NCI-H1694 (cell line): ENCODE data around the gene MTFP1.
A peak's percentile ranks its signal among the peaks of the same experiment; 100 is the strongest.
"Not testable (repeated sequence)": the region's sequence is repeated elsewhere in the genome, so short reads cannot be mapped to it uniquely, and the experiment has no call there.

Experiments used
- DNase-seq: peaks from one replicate; lab custom pipeline; 2025; lab: John Stamatoyannopoulos, UW

The MTFP1 gene, protein sequence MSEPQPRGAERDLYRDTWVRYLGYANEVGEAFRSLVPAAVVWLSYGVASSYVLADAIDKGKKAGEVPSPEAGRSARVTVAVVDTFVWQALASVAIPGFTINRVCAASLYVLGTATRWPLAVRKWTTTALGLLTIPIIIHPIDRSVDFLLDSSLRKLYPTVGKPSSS

DNA sequence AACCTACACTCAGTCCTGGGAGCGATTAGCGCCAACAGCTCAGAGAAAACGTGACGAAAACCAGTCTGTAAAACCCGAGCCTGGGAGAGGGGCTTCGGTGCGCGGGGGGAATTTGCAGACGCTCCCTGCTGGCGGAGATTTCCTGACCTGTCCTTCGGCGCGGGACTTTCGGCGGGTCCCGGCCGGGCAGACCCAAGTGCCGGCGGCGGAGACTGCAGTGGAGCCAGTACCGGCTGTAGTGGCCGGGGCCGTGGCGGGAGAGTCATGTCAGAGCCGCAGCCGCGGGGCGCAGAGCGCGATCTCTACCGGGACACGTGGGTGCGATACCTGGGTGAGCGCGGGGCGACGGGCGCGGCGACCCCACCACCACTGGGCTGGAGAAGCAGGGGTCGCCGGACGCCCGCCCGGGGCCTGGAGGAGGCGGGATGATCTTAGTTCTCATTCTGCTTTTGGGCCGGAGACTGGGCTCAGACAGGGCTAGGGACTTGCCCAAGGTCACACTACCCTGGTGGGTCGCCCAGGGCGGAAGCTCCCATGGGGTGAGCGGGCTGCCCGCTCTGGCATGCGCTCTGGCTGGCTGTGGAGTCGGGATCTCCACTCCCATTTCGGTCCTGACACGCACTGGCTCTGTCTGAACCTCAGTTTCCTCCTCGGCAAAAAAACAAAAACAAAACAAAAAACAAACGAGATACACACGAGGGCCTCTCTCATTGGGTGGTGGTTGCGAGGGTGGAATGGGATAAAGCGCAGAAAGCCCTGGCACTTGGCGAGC is at the start of gene MTFP1:
Gene MTFP1, plus strand, starts transcription at position 153 of the 772 bp plus-strand sequence. Its CDS starts 112 bp downstream, at position 265.
- DNase-seq, result peak; percentile 41

DNA sequence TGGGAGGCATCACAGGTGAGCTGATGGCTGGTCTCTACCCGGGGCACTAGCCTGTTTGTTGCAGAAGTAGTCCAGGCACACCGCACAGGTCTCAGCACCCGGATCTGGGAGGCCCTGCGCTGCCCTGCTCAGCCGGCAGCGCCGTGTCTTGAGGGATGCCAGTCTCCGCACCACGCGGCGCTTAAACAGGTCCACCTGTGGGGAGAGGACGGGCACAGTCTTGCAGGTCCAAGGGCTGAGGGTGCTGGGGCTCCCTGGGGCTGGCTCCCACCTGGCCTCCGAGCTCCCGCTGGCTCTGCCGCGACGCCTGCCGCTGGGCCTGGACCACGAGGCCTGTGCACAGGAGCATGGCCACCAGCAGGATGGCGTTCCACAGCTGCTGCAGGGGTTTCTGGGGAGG is 45.6 kb upstream of the MTFP1 start:
- no peak for DNase-seq

DNA sequence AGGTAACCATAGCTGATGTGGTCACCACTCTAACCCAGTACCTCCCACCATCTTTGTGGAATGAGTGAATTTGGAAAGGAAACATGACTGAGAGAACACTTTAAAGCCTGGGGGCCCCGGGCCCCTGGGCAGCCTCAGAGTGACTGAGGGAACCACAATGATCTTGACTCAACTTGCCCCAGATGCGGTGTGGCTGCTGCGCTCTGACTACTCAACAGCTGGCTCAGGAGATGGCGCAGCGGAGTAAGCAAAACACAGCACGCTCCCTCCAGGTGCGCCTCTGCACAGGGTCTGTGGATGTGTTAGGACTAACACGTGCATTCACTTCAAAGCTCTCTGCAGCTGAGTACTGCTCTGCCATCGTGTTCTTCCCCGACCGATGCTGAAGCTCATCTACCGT is 44.3 kb upstream of the MTFP1 start:
- no peak for DNase-seq

DNA sequence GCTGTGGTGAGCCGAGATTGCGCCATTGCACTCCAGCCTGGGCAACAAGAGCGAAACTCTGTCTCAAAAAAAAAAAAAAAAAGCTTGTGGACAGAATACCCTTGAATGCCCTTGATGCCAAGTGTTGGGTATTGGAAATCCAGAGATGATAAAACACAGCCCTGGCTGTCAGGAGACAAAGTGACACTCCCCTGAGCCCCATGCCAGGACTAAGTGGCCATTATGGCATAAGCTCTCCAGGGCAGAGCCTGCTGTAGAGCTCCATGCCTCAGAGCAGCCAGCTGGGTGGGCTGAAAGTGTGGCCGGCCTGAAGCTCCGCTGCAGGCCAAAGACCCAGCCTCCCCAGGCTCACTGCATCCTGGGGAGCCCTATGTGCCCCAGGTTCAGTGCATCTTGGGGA is 43.2 kb upstream of the MTFP1 start:
- no peak for DNase-seq

DNA sequence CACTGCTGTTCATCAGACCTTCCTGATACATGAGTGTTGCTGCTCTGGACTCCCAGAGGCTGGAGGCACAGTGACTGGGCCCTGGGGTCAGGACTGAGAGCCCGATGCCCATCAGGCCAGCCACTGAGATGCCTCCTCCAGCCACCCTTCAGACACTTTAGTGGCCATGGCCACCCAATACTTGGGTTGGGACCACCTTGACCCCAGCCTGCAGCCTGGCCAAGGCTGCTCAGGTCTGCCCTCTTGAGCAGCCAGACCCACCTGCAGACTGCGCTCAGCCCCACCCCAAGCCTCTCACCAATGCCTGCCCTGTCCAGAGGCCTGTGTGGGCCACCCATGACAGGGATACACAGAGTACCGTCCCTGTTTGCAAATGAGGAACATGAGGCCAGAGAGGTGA is 42.5 kb upstream of the MTFP1 start:
- no peak for DNase-seq

DNA sequence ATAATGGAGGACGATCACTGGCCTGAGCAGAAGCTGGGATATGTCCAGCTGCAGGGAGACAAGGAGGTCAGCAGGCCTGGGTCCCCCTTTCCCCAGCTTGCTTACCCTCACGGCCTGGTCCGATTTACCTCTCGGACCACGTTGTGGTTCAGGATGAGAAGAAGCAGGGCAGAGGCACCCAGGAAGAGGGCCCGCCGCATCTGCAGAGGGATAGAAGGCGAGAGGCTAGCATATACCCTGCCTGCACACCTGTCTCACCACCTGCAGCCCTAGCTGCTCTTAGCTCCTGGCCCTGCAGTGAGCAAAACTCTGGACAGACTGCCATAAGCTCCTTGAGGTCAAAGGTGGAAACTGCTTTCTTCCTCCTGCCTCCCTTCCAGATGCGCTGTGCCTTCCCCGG is 39.6 kb upstream of the MTFP1 start:
- no peak for DNase-seq

DNA sequence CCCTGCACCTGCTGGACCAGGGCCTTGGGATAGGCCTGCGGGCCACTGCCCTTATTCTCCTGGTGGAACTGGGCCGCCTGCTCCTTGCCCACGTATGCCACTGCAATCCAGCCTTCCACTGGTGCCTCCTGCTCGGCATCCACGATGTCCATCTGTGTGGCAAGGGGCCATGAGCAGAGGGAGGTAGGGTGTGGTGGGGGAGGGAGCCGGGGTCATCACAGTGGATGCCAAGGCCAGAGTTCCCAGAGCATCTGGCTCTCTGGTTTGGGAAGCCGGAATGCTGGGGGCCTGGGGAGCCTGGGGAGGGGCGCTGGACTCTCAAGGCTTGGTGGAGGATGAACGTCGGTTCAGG is 39.0 kb upstream of the MTFP1 start:
- DNase-seq, result no peak

DNA sequence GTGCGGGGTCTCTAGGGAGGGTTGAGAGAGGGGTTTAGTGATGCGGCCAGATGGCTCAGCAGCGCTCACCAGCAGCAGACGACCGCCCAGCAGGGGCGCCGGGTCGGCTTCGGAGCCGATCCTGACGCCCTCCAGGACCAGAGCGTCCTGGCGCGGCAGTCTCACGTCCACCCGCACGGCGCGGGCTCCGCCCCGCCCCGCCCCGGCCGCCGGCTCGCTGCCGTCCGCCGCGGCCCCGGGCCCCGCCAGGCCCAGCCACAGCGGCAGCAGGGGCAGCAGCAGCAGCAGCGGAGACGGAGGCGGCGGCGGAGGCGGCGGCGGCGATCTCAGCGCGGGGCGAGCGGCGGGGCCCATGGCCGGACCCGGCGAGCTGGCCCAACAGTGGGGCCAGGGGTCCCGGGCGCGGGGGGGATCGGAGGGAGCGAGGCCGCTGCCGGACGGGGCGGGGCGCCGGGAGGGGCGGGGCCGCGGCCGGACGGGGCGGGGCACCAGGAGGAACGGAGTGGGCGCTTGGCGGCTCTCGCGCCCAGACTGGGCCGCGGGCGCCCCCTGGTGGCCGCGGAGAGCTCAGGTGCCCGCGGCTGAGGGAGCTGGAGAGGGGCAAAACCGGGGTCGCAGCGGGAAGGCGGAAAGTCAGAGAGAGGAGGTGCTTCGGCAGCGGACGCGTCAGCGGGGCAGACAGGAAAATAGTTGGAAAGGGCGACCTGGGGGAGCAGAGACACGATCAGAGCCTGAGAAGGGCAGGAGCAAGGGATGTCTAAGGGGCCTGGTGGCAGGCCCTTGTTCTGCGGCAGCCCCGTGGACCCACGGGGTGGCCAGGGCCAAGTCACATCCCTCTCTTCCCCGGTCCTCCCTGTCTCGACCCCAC is 38.4 kb upstream of the MTFP1 start, which contains the start of gene RNF215:
Gene RNF215, minus strand, starts transcription at position 452 of the 868 bp plus-strand sequence. Its CDS starts 98 bp downstream, at position 354.
- peak; percentile 15 for DNase-seq

DNA sequence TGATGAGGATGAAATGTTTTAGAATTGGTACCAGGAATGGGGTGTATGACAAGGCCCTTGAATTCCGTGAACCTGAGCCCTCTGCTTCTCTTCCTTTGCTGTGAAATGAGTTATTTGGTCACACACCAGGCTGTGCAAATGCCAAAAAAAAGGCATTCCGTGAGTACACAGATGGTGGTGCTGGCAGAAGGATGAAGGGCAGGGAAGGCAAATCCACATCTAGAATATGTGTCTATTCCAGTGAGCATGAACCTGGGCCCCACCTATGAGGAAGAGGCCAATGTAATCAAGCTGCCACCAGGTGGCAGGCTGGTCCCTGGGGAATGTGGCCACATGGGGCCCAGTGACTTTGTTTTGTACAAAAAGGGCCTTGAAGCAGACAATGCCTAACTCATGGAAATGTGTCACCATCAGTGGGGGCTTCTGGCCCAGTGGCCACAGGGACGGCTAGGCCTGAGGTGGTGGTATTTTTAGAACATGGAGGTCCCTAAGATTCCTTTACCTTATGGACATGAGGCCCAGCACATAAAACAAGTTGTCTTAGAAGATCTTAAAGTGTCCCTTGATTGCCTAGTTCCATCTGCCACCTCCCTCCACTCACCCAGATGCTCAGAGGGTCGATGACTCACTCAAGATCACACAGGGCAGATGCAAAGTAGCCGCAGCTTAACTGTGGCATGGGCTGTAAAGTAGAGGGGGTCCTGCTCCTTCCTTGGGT is 34.4 kb upstream of the MTFP1 start:
- peak; percentile 49 for DNase-seq

DNA sequence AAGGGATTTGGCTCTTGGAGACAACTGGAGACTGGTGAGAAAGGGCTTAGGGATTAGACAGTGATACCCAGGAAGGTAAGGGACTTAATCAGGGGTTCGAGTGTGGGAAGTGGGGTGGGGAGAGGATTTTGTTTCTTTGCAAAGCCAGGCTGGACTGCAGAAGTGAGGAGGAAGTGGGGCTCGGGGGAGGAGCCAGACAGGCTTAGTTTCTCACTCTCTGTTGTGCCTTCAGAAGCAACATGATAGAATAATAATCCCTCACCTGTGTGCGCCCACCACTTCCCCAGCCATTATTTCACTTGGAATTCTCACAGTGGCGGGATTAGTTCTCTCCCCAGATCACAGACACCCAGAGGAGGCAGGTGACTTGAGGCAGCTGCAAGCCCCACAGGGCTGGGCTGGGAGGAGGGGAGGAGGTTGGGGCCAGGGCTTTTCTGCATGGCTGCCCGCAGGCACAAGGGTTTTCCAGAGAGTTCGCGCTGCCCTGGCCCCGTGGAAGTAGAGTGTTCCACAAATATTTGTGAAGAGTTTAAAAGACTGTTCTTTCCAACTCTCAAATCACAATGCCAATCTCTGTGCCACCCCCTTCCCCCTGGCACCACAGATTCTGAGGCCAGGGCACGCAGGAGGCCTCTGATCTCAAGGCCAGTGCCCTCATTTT is 32.8 kb upstream of the MTFP1 start:
- no peak for DNase-seq

DNA sequence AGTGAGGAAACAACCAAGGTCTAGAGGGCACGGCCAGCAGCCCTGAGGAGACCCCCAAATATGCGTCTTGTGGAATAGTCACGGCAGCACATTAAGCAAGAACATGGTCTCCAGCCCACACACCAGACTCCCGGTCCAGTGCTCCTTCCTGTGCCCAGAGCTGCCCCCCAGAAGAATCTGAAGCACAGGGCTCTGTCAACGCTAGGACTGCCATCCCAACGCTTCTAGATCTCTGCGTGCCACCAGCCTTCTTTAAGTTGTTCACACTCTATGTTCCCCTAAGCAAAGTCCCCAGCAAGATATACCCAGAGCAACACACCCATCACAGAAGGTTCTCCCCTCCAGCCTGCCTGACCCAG is 32.3 kb upstream of the MTFP1 start:
- DNase-seq, result no peak

DNA sequence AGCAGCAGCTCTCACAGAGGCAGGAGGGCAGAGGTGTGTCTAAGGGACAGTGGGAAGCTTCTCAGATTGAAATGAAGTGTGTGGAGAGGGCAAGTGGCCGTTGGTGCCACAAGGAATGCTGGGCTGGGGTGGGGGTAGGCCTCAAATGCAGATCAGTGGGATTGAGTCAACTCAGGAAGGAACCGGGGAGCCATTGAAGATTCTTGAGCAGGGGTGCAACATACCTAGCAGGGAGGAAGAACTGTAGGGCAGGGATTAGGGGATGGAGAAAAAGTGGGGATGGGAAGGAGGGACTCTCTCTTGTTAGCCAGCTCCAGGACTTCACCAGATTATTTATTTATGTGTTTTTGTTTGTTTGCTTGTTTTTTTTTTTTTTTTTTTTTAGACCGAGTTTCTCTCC is 31.7 kb upstream of the MTFP1 start:
- DNase-seq, result no peak

DNA sequence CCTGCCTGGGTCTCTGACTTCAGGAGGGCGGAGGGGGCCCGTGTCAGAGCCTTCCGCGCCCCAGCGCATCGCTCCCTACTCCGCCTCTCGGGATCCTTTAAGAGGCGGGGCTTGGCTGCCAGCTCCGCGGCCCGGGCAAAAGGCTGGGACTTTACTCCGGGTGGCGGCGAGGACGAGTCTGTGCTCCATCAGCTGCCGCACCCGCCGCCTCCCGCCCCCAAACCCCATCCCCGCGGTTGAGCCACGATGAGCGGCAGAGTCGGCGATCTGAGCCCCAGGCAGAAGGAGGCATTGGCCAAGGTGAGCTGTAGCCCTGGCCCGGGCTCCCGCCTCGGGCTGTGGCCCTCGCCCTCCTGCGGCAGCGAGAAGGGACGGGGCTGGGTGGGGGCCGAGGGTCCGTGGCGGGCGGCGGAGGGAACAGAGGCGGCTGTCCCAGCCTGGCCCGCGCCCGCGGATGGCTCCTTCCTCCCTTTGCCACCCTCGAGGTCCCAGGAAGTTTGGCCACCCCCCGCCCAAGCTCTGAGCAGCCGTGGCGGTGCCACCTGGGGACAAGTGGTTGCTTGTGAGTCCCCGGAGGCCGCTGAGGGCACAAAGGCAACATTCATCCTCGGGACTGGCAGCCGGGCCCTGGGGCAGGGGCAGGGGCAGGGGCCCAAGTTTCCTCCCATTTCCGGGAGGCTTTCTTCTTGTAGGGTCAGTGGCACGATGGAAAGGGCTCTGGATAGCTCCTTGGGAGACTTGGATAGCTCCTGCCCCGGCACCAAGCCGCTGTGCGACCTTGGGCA is 28.5 kb upstream of the MTFP1 start, which contains the start of gene SEC14L2:
Gene SEC14L2, plus strand, starts transcription at position 148 of the 785 bp plus-strand sequence. Its CDS starts 99 bp downstream, at position 247.
- DNase-seq, result no peak

DNA sequence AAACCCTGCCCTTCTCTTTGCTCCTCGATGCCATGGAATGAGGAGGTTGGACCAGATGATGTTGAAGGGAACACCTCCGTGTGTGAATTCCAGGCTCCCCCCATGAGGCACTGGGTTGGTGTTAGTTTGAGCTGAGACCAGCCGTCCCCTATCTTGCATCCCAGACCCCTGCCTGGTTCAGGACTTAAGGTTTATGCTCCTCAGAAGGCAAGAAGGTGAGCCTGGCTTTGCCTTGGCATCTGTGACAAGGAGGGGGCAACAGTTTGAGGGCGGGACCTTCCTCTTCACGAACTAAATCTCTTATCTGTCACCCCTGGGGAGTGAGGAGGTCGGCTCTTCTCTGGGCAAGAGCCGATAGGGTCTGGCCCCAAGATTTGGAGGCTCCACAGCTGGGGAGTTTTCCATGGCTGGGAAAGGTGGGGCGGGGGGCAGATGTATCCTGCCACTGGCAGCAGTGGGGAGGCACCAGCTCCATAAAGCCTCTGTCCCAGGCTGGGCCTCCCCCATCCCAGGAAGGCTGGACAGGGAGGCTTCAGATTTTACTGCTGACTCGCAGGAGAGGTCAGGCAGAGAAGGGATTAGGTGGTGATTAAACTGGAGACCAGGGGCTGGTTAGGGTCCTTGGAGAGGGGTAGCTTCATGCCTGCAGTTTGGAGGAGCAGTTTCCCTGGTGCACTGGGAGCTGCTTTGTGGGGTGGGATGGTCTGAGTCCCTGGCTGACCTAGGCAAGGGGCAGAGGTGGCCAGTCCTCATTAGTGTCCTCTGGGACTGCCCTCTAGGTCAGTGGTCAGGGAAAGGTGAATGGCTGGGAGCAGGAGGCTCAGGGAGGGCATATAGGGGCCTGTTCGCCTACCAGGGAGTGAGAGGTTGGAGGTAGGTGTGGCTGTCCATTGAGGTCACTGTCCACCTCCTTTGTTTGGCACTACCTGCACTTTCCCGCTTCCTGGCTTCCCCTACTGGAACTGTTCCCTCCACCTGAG is 27.6 kb upstream of the MTFP1 start:
- no peak for DNase-seq

DNA sequence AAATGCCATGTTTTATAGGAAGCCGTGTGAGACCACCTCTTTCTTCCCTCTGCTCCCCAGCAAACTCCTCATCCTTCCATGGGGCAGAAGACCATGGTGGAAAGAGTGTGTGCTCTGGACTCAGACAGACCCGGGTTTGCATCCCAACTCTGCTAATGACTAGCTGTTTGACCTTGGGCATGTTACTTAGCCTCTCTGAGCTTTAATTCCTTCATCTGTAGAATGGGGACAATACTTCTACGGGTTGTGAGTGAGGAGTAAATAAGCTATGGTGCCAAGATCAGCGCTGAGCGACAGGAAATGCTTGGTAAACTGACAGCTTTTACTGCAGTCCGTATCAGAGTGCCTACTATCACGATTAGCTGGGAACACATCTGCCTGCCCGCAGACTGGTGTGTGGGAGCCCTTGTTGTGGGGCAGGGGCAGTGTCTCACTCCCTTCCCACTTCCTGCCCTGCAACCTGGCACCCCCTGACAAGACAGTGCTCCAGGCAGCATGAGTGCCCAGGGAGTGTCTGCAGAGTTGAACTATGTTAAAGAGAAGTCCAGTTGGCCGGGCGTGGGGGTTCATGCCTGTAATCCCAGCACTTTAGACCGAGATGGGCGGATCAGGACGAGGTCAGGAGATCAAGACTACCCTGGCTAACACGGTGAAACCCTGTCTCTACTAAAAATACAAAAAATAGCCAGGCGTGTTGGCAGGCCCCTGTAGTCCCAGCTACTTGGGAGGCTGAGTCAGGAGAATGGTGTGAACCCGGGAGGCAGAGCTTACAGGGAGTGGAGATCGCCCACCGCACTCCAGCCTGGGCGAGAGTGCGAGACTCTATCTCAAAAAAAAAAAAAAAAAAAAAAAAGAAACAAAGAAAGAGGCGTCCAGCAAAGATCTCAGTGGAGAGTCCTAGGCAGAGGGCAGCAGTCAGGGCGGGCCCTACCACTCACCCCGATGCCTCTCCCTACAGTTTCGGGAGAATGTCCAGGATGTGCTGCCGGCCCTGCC is 26.6 kb upstream of the MTFP1 start:
- no peak for DNase-seq

DNA sequence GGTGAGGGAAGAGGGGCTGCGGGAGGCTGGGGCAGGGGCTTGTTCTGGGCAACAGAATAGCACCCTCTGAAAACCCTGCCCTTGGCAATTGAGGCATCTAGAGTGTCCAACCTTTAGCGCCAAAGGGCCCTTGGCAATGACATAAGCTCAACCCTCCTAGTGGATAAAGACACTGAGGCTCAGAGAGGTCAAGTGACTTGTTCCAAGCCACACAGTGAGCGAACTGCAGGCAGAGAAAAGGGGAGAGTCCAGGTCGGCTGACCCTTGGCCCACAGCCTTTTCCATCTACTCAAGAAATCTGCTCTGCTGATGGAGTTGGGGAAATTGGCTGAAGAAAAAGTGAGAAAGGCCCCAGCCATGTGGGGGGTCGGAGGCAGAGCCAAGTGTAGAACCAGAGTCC is 25.9 kb upstream of the MTFP1 start:
- DNase-seq, result no peak

DNA sequence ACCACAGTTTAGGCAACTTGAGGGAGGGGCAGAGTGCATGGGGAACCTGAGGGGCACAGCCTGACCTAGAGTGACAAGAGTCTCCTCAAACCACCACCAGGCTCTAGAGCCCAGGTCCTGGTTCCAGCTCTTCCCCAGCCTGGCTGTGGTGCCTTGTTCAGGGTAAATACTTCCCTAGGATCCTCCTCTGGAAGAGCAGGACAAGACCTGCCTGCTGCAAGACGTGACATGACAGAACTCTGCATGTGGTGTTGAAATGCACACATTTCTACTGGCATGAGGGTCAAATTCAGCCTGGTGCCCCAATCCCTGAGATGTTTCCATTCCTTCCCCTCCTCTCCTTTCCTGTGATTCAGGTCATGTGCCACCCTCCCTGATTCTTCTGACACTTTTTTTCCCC is 25.4 kb upstream of the MTFP1 start:
- DNase-seq, result no peak

DNA sequence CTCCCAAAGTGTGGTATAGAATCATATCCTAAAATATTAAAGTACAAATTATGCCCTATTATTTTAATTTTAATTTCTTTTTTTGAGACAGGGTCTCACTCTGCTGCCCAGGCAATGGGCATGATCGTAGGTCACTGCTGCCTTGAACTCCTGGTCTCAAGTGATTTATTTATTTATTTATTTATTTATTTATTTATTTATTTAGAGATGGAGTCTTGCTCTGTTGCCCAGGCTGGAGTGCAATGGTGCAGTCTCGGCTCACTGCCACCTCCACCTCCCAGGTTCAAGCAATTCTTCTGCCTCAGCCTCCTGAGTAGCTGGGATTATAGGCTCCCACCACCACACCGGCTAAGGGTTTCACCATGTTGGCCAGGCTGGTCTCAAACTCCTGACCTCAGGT is 24.5 kb upstream of the MTFP1 start:
- not testable (repeated sequence) for DNase-seq
